ENCODE data around the gene ARL11. TPM values are rescaled to one million over a fixed set of nuclear protein-coding genes. Genes with fewer than 3 reads are reported as not detected.

ARL11 gene
- total RNA-seq, 1 donor from 2014 or later = 0.13 TPM

Other genes with a start within 250 kb of the ARL11 start
- gene CAB39L, start 184.4 kb upstream of the ARL11 start, total RNA-seq = 6.7 and 8.8 TPM in 2 replicates
- 3.2 and 4.8 TPM in 2 replicates for gene SETDB2, start 184.2 kb upstream of the ARL11 start, total RNA-seq
- 8.8 and 11.2 TPM in 2 replicates for gene PHF11, start 132.6 kb upstream of the ARL11 start, total RNA-seq
- gene RCBTB1, start 42.9 kb upstream of the ARL11 start, total RNA-seq = 19.3 and 22.6 TPM in 2 replicates
- gene EBPL, start 63.0 kb downstream of the ARL11 start, total RNA-seq = 101 and 143 TPM in 2 replicates
- 45.6 and 51.5 TPM in 2 replicates for gene KPNA3, start 164.2 kb downstream of the ARL11 start, total RNA-seq